Muscle of arm (tissue), 14 donors: ENCODE results near the gene RBP2. TPM values are rescaled to one million over a fixed set of nuclear protein-coding genes. Genes with fewer than 3 reads are reported as not detected.

Source experiments
- DNase-seq: peaks from one replicate; pipeline ENCODE4 v3.0.0-alpha.2; 2013
- long read RNA-seq, 11 donors: transcript quantifications; one replicate each; lab custom pipeline, GENCODE V29; 2026
- polyA plus RNA-seq, 12 donors: library from polyadenylated mRNA; unstranded; fragments of 120-200 nt; gene quantifications; one replicate each; pipeline ENCODE4 v1.2.1, GENCODE V29; 2013; ENCODE audit not compliant: insufficient read length in 12 of 12

RBP2 gene
- 10 to 100 TPM in 1 of 12 donors, under 1 TPM in 4, not detected in 7; 0.26 to 23.5 (median 0.57) TPM for polyA plus RNA-seq
- long read RNA-seq, donor 1, transcript RBP2-201 (4 exons, 694 nt): major isoform, 86 of 101 reads
- long read RNA-seq, donor 1, partial matches to known transcripts: 15 of 101 reads
- long read RNA-seq, donor 1, other reads (novel, unspliced or antisense): 0 of 101 reads
- long read RNA-seq, donor 2: 0 reads
- long read RNA-seq, donor 3, partial matches to known transcripts: 0 of 2 reads
- long read RNA-seq, donor 3, other reads (novel, unspliced or antisense): 0 of 2 reads
- long read RNA-seq, donor 4: 0 reads
- long read RNA-seq, donor 5, transcript RBP2-201 (4 exons, 694 nt): major isoform, 7 of 7 reads
- long read RNA-seq, donor 5, partial matches to known transcripts: 0 of 7 reads
- long read RNA-seq, donor 5, other reads (novel, unspliced or antisense): 0 of 7 reads
- long read RNA-seq, donor 6: 0 reads
- long read RNA-seq, donor 7: 0 reads
- long read RNA-seq, donor 8, partial matches to known transcripts: 0 of 1 reads
- long read RNA-seq, donor 8, other reads (novel, unspliced or antisense): 0 of 1 reads
- long read RNA-seq, donor 9: 0 reads
- long read RNA-seq, donor 10: 0 reads
- long read RNA-seq, donor 11: 0 reads

GRCh38 chr3:139476348-139476747 is at the start of gene RBP2:
TSS of gene RBP2 (minus strand) at chr3:139476516. CDS start at chr3:139476459, 57 bp downstream.
- DNase-seq: no peak

- no peak for DNase-seq
Observed at GRCh38 chr3:139524841-139525636, 48.7 kb upstream of the RBP2 start.

- DNase-seq: no peak
Observed at GRCh38 chr3:139523718-139524117, 47.4 kb upstream of the RBP2 start.

- DNase-seq: no peak
Observed at GRCh38 chr3:139523166-139523565, 46.9 kb upstream of the RBP2 start.

- DNase-seq: no peak
Observed at GRCh38 chr3:139522421-139522820, 46.1 kb upstream of the RBP2 start.

- DNase-seq: no peak
Observed at GRCh38 chr3:139521816-139522215, 45.5 kb upstream of the RBP2 start.

GRCh38 chr3:139521144-139521543 is 44.8 kb upstream of the RBP2 start:
- DNase-seq: no peak

GRCh38 chr3:139519998-139520737 is 43.9 kb upstream of the RBP2 start:
- DNase-seq: no peak

- DNase-seq: no peak
Observed at GRCh38 chr3:139518926-139519842, 42.9 kb upstream of the RBP2 start.

- no peak for DNase-seq
Observed at GRCh38 chr3:139518306-139518705, 42.0 kb upstream of the RBP2 start.

- no peak for DNase-seq
Observed at GRCh38 chr3:139517321-139518065, 41.2 kb upstream of the RBP2 start.

GRCh38 chr3:139514741-139515140 is 38.4 kb upstream of the RBP2 start:
- DNase-seq: no peak

GRCh38 chr3:139509631-139510030 is 33.3 kb upstream of the RBP2 start:
- no peak for DNase-seq

- DNase-seq: no peak
Observed at GRCh38 chr3:139506766-139507165, 30.4 kb upstream of the RBP2 start.

GRCh38 chr3:139505829-139506386 is 29.6 kb upstream of the RBP2 start:
- no peak for DNase-seq

GRCh38 chr3:139499536-139499935 is 23.2 kb upstream of the RBP2 start:
- no peak for DNase-seq

GRCh38 chr3:139493826-139494385 is 17.6 kb upstream of the RBP2 start:
- DNase-seq: no peak

- no peak for DNase-seq
Observed at GRCh38 chr3:139491966-139492365, 15.7 kb upstream of the RBP2 start.

GRCh38 chr3:139491027-139491700 is 14.8 kb upstream of the RBP2 start:
- DNase-seq: no peak
